A549 treated with ZK216348 at 1 μM for 4 hours (cell line): ENCODE results near the gene RMDN2. TPM values are rescaled to one million over a fixed set of nuclear protein-coding genes. Genes with fewer than 3 reads are reported as not detected.

ENCODE experiments used
- total RNA-seq: library from RNA; stranded (reverse); fragments of 200-300 nt; extraction: Qiagen RNA extraction; gene quantifications from 5 replicates; pipeline ENCODE4 v1.2.3, GENCODE V29; 2022; ENCODE audit warnings: low read depth

Gene RMDN2
- total RNA-seq: 4.2 to 5.8 TPM (median 4.3 TPM) in 5 replicates

GRCh38 chr2:37925063-37925897, at the start of gene RMDN2:
Gene RMDN2 (plus strand): TSS chr2:37925287. CDS start chr2:37929278, 3,991 bp downstream.

Other genes with a start within 250 kb of the RMDN2 start
- 4.3 to 7.6 TPM (median 5.6 TPM) in 5 replicates for gene CYP1B1, start 150.9 kb downstream of the RMDN2 start, total RNA-seq